Activated T-cell treated with anti-CD3 and anti-CD28 coated beads, Interleukin-2, amount 50 U/mL, for 1 hour (primary cell): ENCODE data around the gene KLHL36.

Experiments
- DNase-seq: peaks from one replicate; pipeline ENCODE4 v3.0.0-alpha.2; 2020

KLHL36 gene

GRCh38 chr16:84647828-84648594 is at the start of gene KLHL36:
KLHL36 (plus strand) TSS chr16:84648511; CDS start chr16:84650868, 2,357 bp downstream.
- DNase-seq: peak; percentile 86

DNA sequence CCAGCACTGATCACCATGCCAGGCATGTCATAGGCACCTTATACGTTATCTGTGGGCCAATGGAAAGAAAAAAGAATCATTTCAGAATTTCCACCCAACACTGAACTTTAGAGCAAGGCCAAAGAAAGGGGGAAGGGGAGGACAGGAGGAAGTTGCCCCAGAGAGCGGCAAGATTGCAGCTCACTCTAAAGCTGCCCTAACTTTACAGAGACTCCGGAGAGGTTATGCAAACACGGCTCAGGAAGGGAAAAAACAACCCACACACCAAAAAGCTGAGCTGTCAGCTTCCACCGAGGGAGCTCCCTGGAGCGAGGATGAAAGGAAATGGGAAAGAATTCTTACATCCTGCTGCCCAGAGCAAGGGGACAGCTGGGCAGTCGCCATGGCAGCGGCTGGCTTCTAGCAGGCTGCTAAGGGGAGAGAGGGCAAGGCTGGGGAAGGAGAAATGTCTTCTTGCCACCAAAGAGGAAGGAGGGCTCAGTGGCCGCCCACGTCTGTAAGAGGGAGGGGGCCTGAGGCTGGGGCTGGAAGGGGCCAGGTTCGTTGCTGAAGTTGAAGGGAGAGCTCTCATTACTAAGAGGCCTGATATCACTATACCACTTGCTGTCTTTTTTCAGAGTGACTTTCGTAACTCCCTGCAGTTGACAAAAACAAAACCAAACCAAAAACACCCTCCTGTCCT is 48.6 kb upstream of the KLHL36 start:
- peak; percentile 60 for DNase-seq

GRCh38 chr16:84600343-84601229 is 47.7 kb upstream of the KLHL36 start:
- peak; percentile 42 for DNase-seq

- DNase-seq: peak; percentile 50
Measured at GRCh38 chr16:84603140-84603816, 45.0 kb upstream of the KLHL36 start.

GRCh38 chr16:84603940-84604339 is 44.4 kb upstream of the KLHL36 start:
- DNase-seq: no peak

DNA sequence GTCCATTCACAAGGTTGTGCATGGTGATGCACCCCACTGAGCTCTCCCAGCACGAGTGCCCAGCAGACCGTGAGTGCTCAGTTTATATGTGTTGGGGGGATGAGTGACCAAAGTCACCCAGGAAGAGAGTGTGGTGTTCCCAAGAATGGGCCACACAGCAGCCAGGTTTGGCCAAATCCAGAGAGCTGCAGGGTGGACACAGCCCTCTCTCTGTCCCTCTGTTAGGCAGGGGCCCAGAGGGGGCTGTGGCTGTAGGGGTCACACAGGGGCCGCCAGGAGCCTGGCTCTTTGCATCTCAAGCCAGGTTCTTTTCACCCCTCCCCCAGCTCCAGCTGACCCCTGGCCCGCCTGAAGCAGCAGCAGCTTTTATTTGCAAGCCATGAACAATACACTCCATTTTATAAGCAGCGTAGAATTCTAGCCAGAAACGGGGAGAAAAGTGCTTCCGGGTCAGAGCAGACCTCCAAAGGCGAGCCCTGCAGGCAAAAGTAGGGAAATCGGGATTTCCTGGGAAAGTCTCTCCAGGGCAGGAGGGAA is 43.8 kb upstream of the KLHL36 start:
- DNase-seq: no peak

GRCh38 chr16:84605339-84605848 is 42.9 kb upstream of the KLHL36 start:
- DNase-seq: no peak

DNA sequence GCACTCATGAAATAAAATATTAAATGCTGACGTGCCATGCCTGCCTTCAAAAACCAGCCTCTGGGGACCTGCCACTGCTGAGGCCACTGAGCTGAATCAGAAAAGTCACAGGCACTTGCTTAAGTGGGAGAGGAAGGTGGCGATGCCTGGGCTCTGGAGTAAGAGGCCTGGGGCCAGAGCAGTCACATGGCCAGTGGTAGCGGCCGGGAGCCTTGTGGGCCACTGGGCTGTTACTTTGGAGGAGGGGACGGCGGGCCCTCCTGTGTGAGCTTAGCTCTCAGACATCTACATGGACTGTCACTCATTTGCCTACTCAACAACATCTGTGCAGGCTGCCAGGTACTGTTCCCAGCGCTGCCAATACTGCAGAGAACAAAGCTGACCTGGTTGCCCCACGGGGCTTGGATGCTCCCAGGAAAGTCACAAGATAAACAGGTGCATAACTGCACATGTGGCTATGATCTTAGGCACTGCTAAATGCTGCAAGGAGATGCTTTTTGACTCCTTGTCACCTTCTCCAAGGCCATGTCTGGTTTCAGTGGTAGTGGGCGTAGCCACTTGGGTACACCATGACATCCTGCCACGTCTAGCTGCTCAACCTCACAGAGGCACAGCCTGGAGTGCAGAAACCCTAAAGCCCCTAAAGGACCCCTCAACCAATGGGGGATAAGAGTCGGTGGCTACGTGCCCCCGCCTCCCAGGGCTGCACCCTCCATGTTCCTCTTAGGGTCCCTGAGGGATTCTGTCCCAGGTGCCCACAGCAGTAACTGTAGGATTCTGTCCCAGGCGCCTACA is 42.0 kb upstream of the KLHL36 start:
- DNase-seq: peak; percentile 36

DNA sequence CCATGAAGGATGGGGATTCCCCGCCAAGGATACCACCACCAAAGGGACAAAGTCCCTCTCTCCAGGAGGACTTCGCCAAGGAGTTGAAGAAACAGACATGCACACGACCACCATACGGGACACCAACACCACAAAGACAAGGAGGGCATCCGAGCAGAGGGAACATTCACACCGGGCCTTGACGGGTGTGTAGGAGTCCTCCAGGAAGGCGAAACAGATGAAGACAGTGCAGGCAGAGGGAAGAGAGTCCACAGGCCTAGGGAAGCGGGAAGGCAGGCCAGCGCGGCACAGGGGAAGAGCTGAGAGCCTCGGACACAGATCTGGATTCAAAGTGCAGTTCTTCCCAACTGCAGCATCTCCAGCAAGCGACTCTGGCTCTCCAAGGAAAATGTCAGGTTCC is 41.2 kb upstream of the KLHL36 start:
- DNase-seq: no peak

GRCh38 chr16:84607694-84608093 is 40.6 kb upstream of the KLHL36 start:
- DNase-seq: no peak

GRCh38 chr16:84608282-84608681 is 40.0 kb upstream of the KLHL36 start:
- DNase-seq: peak; percentile 38

DNA sequence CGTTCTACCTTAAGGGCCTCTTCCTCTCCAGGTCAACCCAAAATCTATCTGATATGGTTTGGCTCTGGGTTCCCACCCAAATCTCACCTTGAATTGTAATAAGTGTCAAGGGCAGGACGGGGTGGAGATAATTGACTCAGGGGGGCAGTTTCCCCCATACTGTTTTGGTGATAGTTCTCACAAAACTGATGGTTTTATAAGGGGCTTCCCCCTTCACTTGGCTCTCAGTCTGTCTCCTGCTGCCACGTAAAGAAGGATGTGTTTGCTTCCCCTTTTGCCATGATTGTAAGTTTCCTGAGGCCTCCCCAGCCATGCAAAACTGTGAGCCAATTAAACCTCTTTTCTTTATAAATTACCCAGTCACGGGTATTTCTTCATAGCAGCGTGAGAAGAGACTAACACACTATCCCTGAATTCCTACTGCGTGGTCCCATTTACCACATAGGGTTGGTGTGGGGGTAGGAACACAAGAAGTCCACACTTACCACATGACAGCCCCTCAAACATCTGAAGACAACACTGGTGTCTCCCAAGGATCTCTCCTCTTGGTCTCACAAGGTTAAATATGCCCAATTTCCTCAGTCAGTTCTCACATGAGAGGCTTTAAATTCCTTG is 38.6 kb upstream of the KLHL36 start:
- no peak for DNase-seq

DNA sequence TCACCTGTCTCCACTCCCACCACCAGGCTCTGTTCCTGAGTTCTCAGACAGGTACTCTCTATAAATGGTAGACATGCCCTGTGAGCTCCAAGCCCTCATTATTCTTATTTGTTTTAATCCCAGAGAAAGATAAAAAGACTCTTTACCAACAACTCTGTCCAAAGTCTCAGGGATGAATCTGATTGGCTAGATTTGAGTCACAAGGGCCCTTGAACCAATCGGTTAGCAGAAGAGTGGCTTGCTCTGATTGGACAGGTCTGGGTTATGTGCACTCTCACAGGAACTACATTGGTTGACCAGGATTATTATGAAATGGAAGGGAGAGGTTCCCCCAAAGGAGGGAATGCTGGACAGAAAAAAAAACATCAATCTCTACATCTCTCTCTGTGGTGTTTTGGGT is 37.9 kb upstream of the KLHL36 start:
- DNase-seq: no peak

GRCh38 chr16:84611041-84611440 is 37.3 kb upstream of the KLHL36 start:
- DNase-seq: no peak

GRCh38 chr16:84612686-84613085 is 35.6 kb upstream of the KLHL36 start:
- DNase-seq: no peak

DNA sequence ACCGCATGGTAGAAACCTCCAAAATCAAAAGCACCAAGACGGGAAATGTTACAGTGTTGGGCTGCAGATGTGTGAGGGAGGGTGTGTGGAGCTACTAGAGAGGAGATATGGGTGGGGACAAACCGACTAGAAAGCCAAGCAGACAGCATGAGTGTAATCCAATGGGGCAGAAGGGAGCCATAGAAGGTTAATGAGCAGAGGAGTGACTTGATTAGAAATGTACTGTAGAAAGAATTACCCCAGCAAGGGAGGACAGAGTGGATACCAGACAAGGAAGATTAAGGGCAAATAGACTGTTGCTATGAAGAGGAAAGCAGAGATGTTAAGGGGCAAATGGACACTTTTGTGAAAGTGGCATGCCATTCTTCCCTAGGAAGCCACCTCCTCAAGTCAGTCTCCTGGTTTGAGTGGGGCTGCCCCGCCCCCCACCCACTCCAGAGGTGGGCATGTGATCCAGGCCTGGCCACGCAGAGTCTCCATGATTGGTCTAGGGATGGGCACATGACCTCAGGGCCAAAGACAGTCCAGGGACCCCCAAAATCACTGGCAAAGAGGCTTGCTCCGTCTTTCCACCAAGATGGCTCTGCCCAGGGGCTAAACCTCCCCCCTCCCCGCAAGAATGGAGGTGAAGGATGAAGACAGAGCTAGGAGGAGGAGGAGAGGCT is 34.8 kb upstream of the KLHL36 start:
- no peak for DNase-seq

DNA sequence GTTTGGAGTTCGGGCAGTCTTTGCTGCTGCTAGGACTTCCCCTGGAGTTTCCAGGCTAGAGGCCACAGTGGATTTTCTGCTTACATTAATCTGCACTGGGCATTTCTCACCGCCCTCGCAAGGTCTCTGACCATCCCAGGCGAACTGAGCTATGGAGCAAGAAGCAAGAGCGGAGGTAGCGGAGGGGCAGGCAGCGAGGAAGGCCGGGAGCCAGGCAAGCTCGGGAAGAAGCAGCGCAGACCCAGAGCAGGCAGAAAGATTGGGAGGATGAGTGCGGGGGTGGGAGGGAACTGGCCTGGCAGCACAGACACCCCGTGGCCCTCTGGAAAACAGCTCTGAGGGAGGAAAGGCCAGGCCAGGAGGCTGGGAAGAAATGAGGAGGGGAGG is 34.2 kb upstream of the KLHL36 start:
- no peak for DNase-seq

GRCh38 chr16:84614623-84614967 is 33.7 kb upstream of the KLHL36 start:
- no peak for DNase-seq

- DNase-seq: no peak
Measured at GRCh38 chr16:84614968-84615813, 33.1 kb upstream of the KLHL36 start.

- peak; percentile 46 for DNase-seq
Measured at GRCh38 chr16:84616515-84616914, 31.8 kb upstream of the KLHL36 start.
